Measurements from ENCODE around the gene RAD1.
"Not testable (repeated sequence)": the region's sequence is repeated elsewhere in the genome, so short reads cannot be mapped to it uniquely, and the experiment has no call there.

Gene RAD1

DNA sequence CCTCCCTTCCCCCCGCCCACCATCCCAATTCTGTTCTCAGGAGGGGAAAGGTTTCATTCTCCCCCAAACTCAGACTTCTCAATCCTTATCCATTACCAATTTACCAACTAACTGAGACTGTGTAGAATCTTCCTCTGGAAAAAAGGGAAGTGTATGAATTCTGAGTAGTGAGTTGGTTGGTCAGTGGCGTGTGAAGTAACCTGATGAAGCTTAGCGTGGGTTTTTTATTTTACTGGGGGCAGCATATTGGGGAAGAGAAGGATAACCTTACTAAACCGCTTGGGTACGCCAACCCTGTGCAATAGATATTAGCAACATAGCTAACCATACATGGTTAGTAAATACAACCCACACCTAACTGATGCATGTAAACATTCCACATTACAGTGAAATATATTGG, 13.0 kb upstream of the RAD1 start:
- TF ChIP-seq, protein P1, sequence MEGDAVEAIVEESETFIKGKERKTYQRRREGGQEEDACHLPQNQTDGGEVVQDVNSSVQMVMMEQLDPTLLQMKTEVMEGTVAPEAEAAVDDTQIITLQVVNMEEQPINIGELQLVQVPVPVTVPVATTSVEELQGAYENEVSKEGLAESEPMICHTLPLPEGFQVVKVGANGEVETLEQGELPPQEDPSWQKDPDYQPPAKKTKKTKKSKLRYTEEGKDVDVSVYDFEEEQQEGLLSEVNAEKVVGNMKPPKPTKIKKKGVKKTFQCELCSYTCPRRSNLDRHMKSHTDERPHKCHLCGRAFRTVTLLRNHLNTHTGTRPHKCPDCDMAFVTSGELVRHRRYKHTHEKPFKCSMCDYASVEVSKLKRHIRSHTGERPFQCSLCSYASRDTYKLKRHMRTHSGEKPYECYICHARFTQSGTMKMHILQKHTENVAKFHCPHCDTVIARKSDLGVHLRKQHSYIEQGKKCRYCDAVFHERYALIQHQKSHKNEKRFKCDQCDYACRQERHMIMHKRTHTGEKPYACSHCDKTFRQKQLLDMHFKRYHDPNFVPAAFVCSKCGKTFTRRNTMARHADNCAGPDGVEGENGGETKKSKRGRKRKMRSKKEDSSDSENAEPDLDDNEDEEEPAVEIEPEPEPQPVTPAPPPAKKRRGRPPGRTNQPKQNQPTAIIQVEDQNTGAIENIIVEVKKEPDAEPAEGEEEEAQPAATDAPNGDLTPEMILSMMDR (IDR thresholded peaks at IDR 0.05; ENCODE audit: low read depth, low read length, missing control alignments), result no peak
- no peak overlapping the region for H3K4me3 ChIP-seq (ENCODE audit: low read depth, low read length)
- DNase-seq (ENCODE audit: low read depth), result no peak

DNA sequence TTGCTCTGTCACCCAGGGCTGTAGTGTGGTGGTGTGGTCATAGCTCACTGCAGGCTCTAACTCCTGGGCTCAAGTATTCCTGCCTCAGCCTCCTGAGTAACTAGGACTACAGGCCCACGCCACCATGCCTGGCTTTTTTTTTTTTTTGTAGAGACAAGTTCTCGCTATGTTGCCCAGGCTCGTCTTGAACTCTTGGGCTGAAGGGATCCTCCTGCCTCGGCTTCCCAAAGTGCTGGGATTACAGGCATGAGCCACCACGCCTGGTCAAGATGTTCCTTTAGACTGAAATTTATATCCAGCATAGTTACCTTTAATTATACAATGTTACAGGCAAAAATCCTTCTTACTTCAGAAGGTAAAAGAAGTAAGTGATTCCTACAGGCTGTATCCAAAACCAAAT, 12.5 kb upstream of the RAD1 start:
- DNase-seq (ENCODE audit: low read depth), result no peak
- no peak overlapping the region for H3K4me3 ChIP-seq (ENCODE audit: low read depth, low read length)
- TF ChIP-seq, protein P1 (IDR thresholded peaks at IDR 0.05; ENCODE audit: low read depth, low read length, missing control alignments), result no peak

DNA sequence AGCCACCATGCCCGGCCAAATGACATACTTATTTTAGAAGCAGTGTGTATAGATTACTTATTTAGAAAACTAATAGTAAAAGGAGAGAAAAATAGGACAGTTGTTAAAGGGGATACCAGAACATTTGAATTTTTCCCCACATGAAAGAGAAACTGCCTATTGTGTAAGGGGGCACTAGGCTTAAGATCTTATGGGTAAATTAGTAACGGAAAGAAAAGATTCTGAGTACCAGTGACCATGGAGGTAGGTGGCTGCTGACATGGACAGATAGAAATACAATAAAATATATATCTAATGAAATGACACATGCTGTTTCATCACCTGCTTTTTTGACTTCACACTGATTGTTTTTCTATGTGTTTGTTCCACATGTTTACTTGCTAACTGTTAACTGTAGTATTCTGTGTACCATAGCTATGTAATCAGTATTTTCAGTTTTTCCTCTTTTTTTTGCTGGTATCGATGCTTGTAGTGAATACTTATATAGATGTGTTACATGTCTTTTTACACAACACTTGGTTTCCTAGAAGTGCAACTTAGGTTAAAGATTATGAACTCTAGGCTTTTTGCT, 11.1 kb upstream of the RAD1 start:
- TF ChIP-seq, protein P1 (IDR thresholded peaks at IDR 0.05; ENCODE audit: low read depth, low read length, missing control alignments), result no peak
- H3K4me3 ChIP-seq (ENCODE audit: low read depth, low read length), result no peak overlapping the region
- DNase-seq (ENCODE audit: low read depth), result no peak

DNA sequence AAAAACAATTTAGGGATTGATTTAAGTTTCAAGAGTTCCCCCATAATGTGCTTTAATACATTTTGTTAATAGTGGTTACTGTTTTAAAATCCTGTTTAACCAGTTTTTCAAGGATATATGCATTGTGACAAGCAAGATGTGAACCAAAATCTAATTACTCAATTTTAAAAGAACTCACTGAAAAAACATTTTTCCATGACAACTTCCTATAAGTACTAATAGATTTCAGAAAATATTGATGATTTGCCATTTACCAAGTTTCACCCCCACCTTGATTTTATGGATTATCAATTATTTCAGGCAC, 9.1 kb upstream of the RAD1 start:
- no peak overlapping the region for H3K4me3 ChIP-seq (ENCODE audit: low read depth, low read length)
- TF ChIP-seq, protein P1 (IDR thresholded peaks at IDR 0.05; ENCODE audit: low read depth, low read length, missing control alignments), result no peak
- DNase-seq (ENCODE audit: low read depth), result no peak

DNA sequence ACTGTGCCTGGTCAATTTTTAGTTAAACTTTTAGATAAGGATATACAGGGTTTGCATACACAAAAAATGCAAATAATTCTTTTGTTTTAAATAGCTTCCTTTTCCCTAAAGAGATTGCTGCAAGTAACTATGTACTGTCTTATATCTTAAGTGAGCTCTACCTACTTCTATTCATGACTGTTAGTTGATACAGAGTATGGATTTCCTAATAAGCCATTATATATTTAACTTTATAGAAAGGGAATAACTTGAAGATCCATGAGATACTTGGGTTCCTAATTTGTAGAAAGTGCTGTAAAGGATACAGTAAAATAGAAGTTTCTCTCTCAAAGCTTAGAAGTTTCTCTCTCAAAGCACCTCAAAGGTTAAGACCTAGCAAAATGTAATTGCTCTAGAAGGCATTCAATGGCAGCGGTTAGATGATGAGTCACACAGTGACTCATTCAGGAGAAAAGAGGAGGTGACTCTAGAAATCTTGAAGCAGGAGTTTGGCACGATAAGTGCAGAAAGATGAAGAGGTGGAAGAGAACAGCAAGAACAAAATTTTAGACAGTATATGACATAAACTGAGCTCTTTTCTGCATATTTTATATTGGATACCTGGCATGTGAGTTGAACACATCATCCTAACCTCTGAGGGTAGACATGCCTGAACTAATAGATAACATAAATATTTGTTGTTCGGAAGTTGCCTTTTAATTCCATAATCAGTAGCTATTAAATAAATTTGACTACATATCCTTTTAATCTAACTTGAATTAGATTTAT, 8.6 kb upstream of the RAD1 start:
- TF ChIP-seq, protein P1 (IDR thresholded peaks at IDR 0.05; ENCODE audit: low read depth, low read length, missing control alignments), result no peak
- no peak overlapping the region for H3K4me3 ChIP-seq (ENCODE audit: low read depth, low read length)
- DNase-seq (ENCODE audit: low read depth), result no peak

DNA sequence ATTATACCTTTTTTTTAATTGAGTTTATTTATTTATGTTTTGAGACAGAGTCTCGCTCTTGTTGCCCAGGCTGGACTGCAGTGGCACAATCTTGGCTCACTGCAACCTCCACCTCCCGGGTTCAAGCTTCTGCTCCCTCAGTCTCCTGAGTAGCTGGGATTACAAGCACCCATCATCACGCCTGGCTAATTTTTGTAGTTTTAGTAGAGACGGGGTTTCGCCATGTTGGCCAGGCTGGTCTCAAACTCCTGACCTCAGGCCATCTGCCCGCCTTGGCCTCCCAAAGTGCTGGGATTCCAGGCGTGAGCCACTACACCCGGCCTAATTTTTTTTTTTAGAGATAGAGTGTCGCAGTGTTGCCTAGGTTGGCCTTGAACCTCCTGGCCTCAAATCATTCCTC, 8.0 kb upstream of the RAD1 start:
- not testable (repeated sequence) for H3K4me3 ChIP-seq (ENCODE audit: low read depth, low read length); DNase-seq (ENCODE audit: low read depth)

DNA sequence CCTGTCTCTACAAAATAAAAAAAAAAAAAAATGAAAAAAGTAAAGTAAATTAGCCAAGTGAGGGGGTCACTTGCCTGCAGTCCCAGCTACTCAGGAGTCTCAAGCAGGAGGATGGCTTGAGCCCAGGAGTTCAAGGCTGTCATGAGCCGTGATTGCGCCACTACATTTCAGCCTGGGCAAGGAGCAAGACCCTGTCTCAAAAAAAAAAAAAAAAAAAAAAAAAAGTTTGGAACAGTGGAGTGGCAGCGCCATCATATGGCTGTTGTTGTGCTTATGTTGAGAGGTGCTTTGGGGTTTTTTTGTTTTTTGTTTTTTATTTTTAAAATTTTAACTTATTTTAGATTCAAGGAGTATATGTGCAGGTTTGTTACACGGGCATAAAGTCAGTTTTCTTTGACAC, 3.8 kb upstream of the RAD1 start:
- TF ChIP-seq, protein P1 (IDR thresholded peaks at IDR 0.05; ENCODE audit: low read depth, low read length, missing control alignments), result no peak
- DNase-seq (ENCODE audit: low read depth), result no peak
- no peak overlapping the region for H3K4me3 ChIP-seq (ENCODE audit: low read depth, low read length)
